GM13977 (cell line): ENCODE data around the gene PLEKHF1.

Source experiments
- DNase-seq: peaks from one replicate; pipeline ENCODE4 v3.0.0; 2012; ENCODE audit warnings: low spot score
- in situ Hi-C: fragments of 300-500 bp; cut with MboI; formaldehyde crosslinking; loops from one replicate; pipeline ENCODE4 v1.12.0; 2022; ENCODE audit warnings: low sequenced_read_pairs, low pct_unique_long_range_greater_than_20kb, mixed read lengths, inconsistent platforms; ENCODE audit not compliant: unreplicated experiment
- TF ChIP-seq, protein P1 (sequence below): IDR thresholded peaks from 2 replicates; pipeline ENCODE4 v1.5.1; 2012; ENCODE audit warnings: mild to moderate bottlenecking, control low read depth; ENCODE audit not compliant: insufficient read depth; ENCODE audit errors: extremely low read depth, missing control alignments

Gene PLEKHF1

DNA sequence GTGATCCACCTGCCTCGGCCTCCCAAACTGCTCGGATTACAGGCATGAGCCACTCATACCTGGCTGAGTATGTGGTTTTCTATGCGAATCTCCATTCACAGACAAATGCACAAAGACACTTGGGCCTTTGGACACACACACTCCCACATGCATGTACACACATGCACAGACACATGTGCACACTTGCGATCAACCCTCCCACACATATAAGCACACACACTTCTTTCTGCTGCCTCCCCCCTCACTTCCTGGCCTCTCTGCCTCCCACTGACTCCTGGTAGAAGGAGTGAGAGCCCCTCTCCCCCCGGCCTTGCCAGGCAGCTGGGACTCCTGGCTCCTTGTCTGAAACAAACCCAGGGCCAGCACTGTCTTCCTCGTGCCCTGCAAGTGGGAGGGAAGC lies 29.3 kb upstream of the PLEKHF1 start:
- DNase-seq = no peak
- TF ChIP-seq, protein P1, sequence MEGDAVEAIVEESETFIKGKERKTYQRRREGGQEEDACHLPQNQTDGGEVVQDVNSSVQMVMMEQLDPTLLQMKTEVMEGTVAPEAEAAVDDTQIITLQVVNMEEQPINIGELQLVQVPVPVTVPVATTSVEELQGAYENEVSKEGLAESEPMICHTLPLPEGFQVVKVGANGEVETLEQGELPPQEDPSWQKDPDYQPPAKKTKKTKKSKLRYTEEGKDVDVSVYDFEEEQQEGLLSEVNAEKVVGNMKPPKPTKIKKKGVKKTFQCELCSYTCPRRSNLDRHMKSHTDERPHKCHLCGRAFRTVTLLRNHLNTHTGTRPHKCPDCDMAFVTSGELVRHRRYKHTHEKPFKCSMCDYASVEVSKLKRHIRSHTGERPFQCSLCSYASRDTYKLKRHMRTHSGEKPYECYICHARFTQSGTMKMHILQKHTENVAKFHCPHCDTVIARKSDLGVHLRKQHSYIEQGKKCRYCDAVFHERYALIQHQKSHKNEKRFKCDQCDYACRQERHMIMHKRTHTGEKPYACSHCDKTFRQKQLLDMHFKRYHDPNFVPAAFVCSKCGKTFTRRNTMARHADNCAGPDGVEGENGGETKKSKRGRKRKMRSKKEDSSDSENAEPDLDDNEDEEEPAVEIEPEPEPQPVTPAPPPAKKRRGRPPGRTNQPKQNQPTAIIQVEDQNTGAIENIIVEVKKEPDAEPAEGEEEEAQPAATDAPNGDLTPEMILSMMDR = no peak
- in situ Hi-C loops = no loop called here

DNA sequence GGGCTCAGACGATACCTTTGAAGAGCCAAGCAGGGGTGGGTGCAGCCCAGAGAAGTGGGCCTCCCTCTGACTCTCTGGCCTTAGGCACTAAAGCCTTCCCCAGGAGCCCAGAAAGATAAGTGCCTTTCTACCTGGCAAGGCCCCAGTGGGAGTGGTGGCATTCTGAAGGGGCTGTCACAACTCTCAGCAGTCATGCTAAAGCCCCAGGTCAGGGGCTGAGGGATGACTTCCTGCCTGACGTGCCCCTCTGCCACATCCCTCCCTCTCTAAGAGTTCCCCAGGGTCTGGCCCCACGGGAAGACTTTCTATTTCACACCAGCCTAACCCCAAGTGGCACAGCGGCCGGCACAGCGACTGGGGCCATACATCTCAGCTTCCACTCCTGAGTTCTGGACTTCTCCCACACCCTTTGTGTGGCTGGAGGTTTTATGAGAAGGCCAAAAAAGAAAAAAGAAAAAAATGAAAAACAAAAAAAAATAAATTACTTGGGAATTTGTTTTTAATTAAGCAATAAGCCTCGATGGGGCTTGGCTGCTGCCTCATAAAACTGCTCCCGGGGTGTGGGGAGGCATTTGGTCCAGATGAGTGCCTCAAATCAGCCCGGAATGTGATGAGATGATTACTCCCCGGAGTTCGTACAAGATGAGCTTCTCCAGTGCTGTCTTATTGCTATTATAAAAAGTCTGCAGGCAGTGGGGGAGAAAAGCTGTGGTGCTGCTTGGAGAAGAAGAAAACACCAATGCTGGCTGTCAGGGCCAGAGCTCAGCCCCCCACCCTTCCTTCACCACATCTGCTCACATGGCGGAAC lies 28.5 kb upstream of the PLEKHF1 start:
- in situ Hi-C loops = no loop called here
- TF ChIP-seq, protein P1 = no peak

DNA sequence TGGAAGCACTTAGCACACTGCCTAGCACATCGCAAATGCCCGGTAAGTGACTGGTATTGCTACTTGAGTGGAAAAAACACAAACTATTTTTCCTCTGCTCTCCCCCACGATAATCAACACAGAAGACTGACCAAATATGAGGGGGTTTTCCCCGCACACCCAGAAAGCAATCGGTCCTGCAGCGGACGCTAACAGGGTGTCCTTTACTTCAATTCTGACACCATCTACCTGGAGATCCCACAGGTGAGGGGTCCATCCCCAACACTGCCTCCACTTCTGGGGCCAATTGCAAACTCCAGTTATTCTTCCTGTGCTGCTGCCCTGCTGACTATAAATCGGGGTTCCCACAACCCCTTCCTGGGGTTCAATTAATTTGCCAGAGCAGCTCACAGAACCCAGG lies 26.2 kb upstream of the PLEKHF1 start:
- in situ Hi-C loops = no loop called here

More for the DNA sequence above, 28.5 kb upstream of the PLEKHF1 start:
- DNase-seq = no peak

DNA sequence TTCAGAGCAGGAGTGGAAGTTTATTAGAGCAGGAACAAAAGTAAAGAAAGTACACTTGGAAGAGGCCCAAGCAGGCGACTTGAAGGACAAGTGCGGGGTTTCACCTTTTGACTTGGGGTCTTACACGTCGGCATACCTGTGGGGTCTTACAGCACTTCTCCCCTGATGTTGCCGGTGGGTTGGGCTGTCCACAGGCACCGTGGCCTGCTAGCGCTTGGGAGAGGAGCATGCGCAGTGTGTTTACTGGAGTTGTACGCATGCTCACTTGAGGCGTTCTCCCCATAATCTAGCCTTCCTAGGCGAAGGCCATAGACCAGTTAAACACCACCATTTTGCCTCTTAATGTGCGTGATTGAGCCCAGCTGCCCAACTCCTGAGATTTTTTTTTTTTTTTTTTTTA lies 25.0 kb upstream of the PLEKHF1 start:
- no peak for DNase-seq
- in situ Hi-C loops = no loop called here
- TF ChIP-seq, protein P1 = no peak

More for the DNA sequence above, 26.2 kb upstream of the PLEKHF1 start:
- TF ChIP-seq, protein P1 = no peak
- no peak for DNase-seq

DNA sequence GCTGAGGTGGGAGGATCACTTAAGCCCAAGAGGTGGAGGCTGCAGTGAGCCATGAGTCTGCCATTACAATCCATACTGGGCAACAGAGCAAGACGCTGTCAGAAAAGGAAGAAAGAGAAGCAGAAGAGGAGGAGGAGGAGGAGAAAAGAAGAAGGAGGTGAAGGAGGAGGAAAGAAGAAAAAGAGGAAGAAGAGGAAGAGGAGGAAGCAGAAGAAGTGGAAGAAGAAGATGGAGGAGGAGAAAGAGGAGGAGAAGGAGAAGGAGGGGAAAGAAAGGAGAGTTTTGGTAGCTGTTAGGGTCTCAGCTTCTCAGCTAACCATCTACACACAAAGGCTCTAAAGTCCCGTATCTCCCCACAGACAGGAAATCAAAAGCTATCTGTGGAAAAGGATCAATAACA lies 23.7 kb upstream of the PLEKHF1 start:
- in situ Hi-C loops = no loop called here
- TF ChIP-seq, protein P1 = no peak
- no peak for DNase-seq

DNA sequence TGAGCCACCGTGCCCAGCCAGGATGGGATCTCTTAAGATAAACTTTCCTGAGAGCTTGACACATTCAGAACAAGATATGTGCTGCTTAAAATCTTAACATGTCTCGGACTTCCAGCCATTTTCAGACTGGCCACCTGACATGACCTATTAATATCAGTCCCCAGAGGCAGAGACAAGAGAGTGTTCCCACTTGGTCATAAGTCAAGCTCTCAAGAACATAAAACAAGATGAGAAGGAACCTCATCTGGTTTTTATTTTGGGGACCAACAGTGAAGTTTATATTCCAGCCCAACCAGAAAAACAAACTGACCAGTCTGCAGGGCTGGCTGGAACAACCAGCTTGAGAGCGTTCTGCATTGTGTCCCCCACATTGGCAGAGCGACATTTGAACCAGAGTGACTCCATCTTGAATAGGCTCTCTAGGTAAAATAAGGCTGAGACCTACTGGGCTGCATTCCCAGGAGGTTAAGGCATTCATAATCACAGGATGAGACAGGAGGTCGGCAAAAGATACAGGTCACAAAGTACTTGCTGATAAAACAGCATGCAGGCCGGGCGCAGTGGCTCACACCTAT lies 21.8 kb upstream of the PLEKHF1 start:
- DNase-seq = no peak
- in situ Hi-C loops = no loop called here
- TF ChIP-seq, protein P1 = no peak
